Measurements from ENCODE around the gene ATP11A.

GRCh38 chr13:112905990-112906641, 216.3 kb downstream of the ATP11A start:
- TF ChIP-seq POLR2A (IDR thresholded peaks at IDR 0.05), result no peak
- TF ChIP-seq, protein P1, sequence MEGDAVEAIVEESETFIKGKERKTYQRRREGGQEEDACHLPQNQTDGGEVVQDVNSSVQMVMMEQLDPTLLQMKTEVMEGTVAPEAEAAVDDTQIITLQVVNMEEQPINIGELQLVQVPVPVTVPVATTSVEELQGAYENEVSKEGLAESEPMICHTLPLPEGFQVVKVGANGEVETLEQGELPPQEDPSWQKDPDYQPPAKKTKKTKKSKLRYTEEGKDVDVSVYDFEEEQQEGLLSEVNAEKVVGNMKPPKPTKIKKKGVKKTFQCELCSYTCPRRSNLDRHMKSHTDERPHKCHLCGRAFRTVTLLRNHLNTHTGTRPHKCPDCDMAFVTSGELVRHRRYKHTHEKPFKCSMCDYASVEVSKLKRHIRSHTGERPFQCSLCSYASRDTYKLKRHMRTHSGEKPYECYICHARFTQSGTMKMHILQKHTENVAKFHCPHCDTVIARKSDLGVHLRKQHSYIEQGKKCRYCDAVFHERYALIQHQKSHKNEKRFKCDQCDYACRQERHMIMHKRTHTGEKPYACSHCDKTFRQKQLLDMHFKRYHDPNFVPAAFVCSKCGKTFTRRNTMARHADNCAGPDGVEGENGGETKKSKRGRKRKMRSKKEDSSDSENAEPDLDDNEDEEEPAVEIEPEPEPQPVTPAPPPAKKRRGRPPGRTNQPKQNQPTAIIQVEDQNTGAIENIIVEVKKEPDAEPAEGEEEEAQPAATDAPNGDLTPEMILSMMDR (IDR thresholded peaks at IDR 0.05), result no peak
- TF ChIP-seq POLR2AphosphoS5 (IDR thresholded peaks at IDR 0.05), result no peak

All from sigmoid colon (tissue), 4 donors.